K562 (cell line): Measurements from ENCODE around the gene C19orf85.

Experiments used
- CHD1 ChIP-seq: fragments of 200-600 bp; sonication (generic); IDR thresholded peaks from one replicate; pipeline ENCODE4 v1.6.1; 2012; ENCODE audit warnings: mild to moderate bottlenecking, moderate library complexity, low read length, inconsistent platforms
- CTCF ChIP-seq, 3 experiments: IDR thresholded peaks in 2 of 3; conservative IDR thresholded peaks in 1 of 3; 2 replicates each; pipeline ENCODE4 v1.5.1; 2011 to 2012; ENCODE audit warnings: low read length in 3 of 3, mild to moderate bottlenecking in 3 of 3, control low read depth in 2 of 3, improper control_type of control experiment in 1 of 3, inconsistent platforms in 1 of 3, low read depth in 1 of 3, mixed read lengths in 1 of 3, moderate library complexity in 1 of 3; ENCODE audit not compliant: insufficient read depth in 2 of 3
- HDAC2 ChIP-seq: fragments of 450-650 bp; IDR thresholded peaks from 2 replicates; pipeline ENCODE4 v1.6.1; 2016; ENCODE audit warnings: mild to moderate bottlenecking
- POLR2AphosphoS2 ChIP-seq: IDR thresholded peaks from 2 replicates; pipeline ENCODE4 v1.6.1; 2012; ENCODE audit warnings: low read length, improper control_type of control experiment
- POLR2AphosphoS5 ChIP-seq: IDR thresholded peaks from 2 replicates; pipeline ENCODE4 v1.6.1; 2011; ENCODE audit warnings: mild to moderate bottlenecking, low read depth, low read length, moderate library complexity; ENCODE audit not compliant: control insufficient read depth, insufficient read depth
- POLR3A ChIP-seq: IDR thresholded peaks from 2 replicates; pipeline ENCODE4 v1.6.1; 2011; ENCODE audit warnings: borderline replicate concordance, mild to moderate bottlenecking, moderate library complexity; ENCODE audit not compliant: insufficient read length, insufficient read depth; ENCODE audit errors: extremely low read depth
- TBP ChIP-seq: optimal IDR thresholded peaks from 2 replicates; pipeline ENCODE3; 2011; ENCODE audit warnings: low read depth, low read length, improper control_type of control experiment
- TEAD4 ChIP-seq, 2 experiments: sonication (generic) in 1 of 2; formaldehyde crosslinking in 1 of 2; IDR thresholded peaks; 2 replicates each; pipeline versions ENCODE4 v1.6.1 to v1.8.0; 2012 to 2022; ENCODE audit warnings: borderline replicate concordance in 1 of 2, inconsistent platforms in 1 of 2, low read length in 1 of 2, mild to moderate bottlenecking in 1 of 2, missing genetic modification reagents in 1 of 2
- TFAM ChIP-seq: fragments of 250-450 bp; sonication (Bioruptor Pico); conservative IDR thresholded peaks from 2 replicates; pipeline ENCODE4 v1.5.0; 2021; ENCODE audit warnings: mild to moderate bottlenecking, moderate library complexity
- ZBTB43 ChIP-seq: sonication (generic); formaldehyde crosslinking; IDR thresholded peaks from 2 replicates; pipeline ENCODE4 v1.8.0; 2023; ENCODE audit warnings: mild to moderate bottlenecking, missing genetic modification reagents
- ZNF518B ChIP-seq: fragments of 250-450 bp; sonication (Bioruptor Pico); IDR thresholded peaks from 2 replicates; pipeline ENCODE4 v1.5.0; 2021; ENCODE audit warnings: mild to moderate bottlenecking, moderate library complexity

- TF ChIP-seq POLR3A (no peak), ZBTB43 (CRISPR knock-in tag) (no peak), POLR2AphosphoS2 (no peak), POLR2AphosphoS5 (no peak), CHD1 (no peak), TFAM (CRISPR knock-in tag) (no peak), CTCF (IDR thresholded peaks at IDR 0.05 in 2 of 3, conservative IDR thresholded peaks at IDR 0.05 in 1 of 3; ENCODE audit: insufficient read depth in 2 of 3, low read depth in 1 of 3, low read length in 3 of 3) (no peak), TEAD4 (IDR thresholded peaks at IDR 0.05; ENCODE audit: low read length) (no peak), TEAD4 (CRISPR knock-in tag; IDR thresholded peaks at IDR 0.05; ENCODE audit: borderline replicate concordance) (no peak), ZNF518B (CRISPR knock-in tag) (no peak), HDAC2 (no peak), TBP (no peak)
Observed at GRCh38 chr19:55479045-55479444, 14.5 kb upstream of the C19orf85 start.
